K562 (cell line): Measurements from ENCODE around the gene CPNE2. TPM values are rescaled to one million over a fixed set of nuclear protein-coding genes. Genes with fewer than 3 reads are reported as not detected.

Source experiments
- ATAC-seq: fragments of 200-7000 bp; cut with Tn5 transposase; 3 replicates; pipeline ENCODE4 v1.9.1; 2020; ENCODE audit warnings: moderate library complexity
- BruUV-seq: library from RNA; stranded (reverse); fragments of 400-500 nt; replicated peaks from 2 replicates; lab custom pipeline; 2021; lab: Mats Ljungman, UMichigan
- CTCF ChIA-PET: fragments of 300-600 bp; formaldehyde crosslinking; extraction: SDS; loops from one replicate; lab custom pipeline; 2021; ENCODE audit warnings: low intra/inter-chr PET ratio; lab: Yijun Ruan, JAX
- POLR2A ChIA-PET: fragments of 300-600, 350-650 bp; sonication (Branson Sonifier 250); formaldehyde crosslinking; extraction: SDS; loops from one replicate; lab custom pipeline; 2021; ENCODE audit warnings: antibody characterized with exemption, inconsistent platforms; lab: Yijun Ruan, JAX
- DNase-seq, 4 experiments: peaks; one replicate each; pipeline versions ENCODE4 v3.0.0 to v3.0.0-alpha.2; 2011 to 2018; ENCODE audit warnings: low spot score in 3 of 4, mixed read lengths in 3 of 4; ENCODE audit errors: extremely low read depth in 1 of 4
- FAIRE-seq: peaks from 2 replicates; lab custom pipeline; 2011; peaks lifted over from hg19 to GRCh38; lab: Jason Lieb, UNC
- H2AFZ ChIP-seq: 2 replicates; pipeline ENCODE4 v1.6.0; 2011; ENCODE audit warnings: low read depth, low read length, control low read depth, inconsistent platforms
- H3K27ac ChIP-seq: fragments of 200-600 bp; 3 replicates; pipeline ENCODE4 v1.8.0; 2011; ENCODE audit warnings: low read depth, mild to moderate bottlenecking, control low read depth, inconsistent platforms, low read length, moderate library complexity, mixed read lengths; ENCODE audit errors: extremely low read depth
- H3K27me3 ChIP-seq, 2 experiments: fragments of 300-600 bp in 1 of 2; 2 replicates in 1 of 2; 3 replicates in 1 of 2; pipeline versions ENCODE4 v1.6.0 to v1.8.0; 2011; ENCODE audit warnings: inconsistent platforms in 2 of 2, low read length in 2 of 2, mild to moderate bottlenecking in 1 of 2, mixed read lengths in 1 of 2, moderate library complexity in 1 of 2; ENCODE audit not compliant: control insufficient read depth in 2 of 2, insufficient read depth in 2 of 2
- H3K36me3 ChIP-seq: fragments of 300-600 bp; 3 replicates; pipeline ENCODE4 v1.8.0; 2011; ENCODE audit warnings: mild to moderate bottlenecking, low read length, inconsistent platforms; ENCODE audit not compliant: control insufficient read depth, insufficient read depth
- H3K4me1 ChIP-seq, 2 experiments: fragments of 200-600 bp in 1 of 2; replicated peaks in 1 of 2; 2 replicates in 1 of 2; 3 replicates in 1 of 2; pipeline versions ENCODE4 v1.5.1 to v1.8.0; 2011; ENCODE audit warnings: inconsistent platforms in 2 of 2, low read length in 2 of 2, mild to moderate bottlenecking in 1 of 2, mixed read lengths in 1 of 2, moderate library complexity in 1 of 2; ENCODE audit not compliant: control insufficient read depth in 2 of 2, insufficient read depth in 2 of 2
- H3K4me2 ChIP-seq: 2 replicates; pipeline ENCODE4 v1.6.1; 2011; ENCODE audit warnings: low read length, control low read depth, inconsistent platforms, mixed read lengths; ENCODE audit not compliant: insufficient read depth
- H3K4me3 ChIP-seq: fragments of 200-600 bp; sonication (generic), shearing (Covaris generic); 2 replicates; pipeline ENCODE4 v1.5.1; 2016; ENCODE audit warnings: control low read depth, inconsistent platforms
- H3K79me2 ChIP-seq: fragments of 200-600 bp; 3 replicates; pipeline ENCODE4 v1.8.0; 2011; ENCODE audit warnings: low read length, inconsistent platforms; ENCODE audit not compliant: control insufficient read depth, insufficient read depth
- H3K9ac ChIP-seq, 2 experiments: 2 replicates each; pipeline versions ENCODE4 v1.6.0 to v1.6.1; 2011; ENCODE audit warnings: low read depth in 2 of 2, low read length in 2 of 2, control low read depth in 1 of 2, inconsistent platforms in 1 of 2, mild to moderate bottlenecking in 1 of 2, mixed read lengths in 1 of 2; ENCODE audit not compliant: insufficient read depth in 1 of 2
- H3K9me1 ChIP-seq: one replicate; pipeline ENCODE4 v1.6.0; 2011; ENCODE audit warnings: inconsistent platforms, mild to moderate bottlenecking, low read length, moderate library complexity; ENCODE audit not compliant: control insufficient read depth, insufficient read depth
- H3K9me3 ChIP-seq: replicated peaks from 2 replicates; pipeline ENCODE4 v1.5.1; 2011; ENCODE audit warnings: low read depth, low read length, inconsistent platforms; ENCODE audit not compliant: control insufficient read depth, insufficient read depth
- H4K20me1 ChIP-seq: replicated peaks from 2 replicates; pipeline ENCODE4 v1.6.1; 2011; ENCODE audit warnings: low read length, inconsistent platforms, mixed read lengths; ENCODE audit not compliant: control insufficient read depth, insufficient read depth
- KHSRP ChIP-seq: fragments of 450-650 bp; IDR thresholded peaks from 2 replicates; pipeline ENCODE4 v1.6.1; 2017
- NR2F6 ChIP-seq: fragments of 450-650 bp; formaldehyde crosslinking; IDR thresholded peaks from 2 replicates; pipeline ENCODE4 v1.4.0; 2020; ENCODE audit warnings: mild to moderate bottlenecking
- RBM25 ChIP-seq: fragments of 200-400 bp; formaldehyde crosslinking; IDR thresholded peaks from 2 replicates; pipeline ENCODE4 v1.6.1; 2018; ENCODE audit warnings: low read length, low read depth, moderate library complexity; ENCODE audit not compliant: severe bottlenecking
- STAT5A ChIP-seq: IDR thresholded peaks from 2 replicates; pipeline ENCODE4 v1.6.1; 2012; ENCODE audit warnings: low read length, inconsistent platforms, borderline replicate concordance
- SUPT5H ChIP-seq: fragments of 450-650 bp; IDR thresholded peaks from 2 replicates; pipeline ENCODE4 v1.6.1; 2016
- TCF7 ChIP-seq: sonication (generic); IDR thresholded peaks from 2 replicates; pipeline ENCODE4 v1.6.1; 2016; ENCODE audit warnings: antibody characterized with exemption, borderline replicate concordance
- WGBS: fragments of 100-300 bp; shearing (Covaris generic); methylation state at CpG from one replicate; pipeline ENCODE4 v1.1.6; 2016; ENCODE audit warnings: low coverage, mixed read lengths; ENCODE audit not compliant: insufficient coverage; ENCODE audit errors: missing lambda C conversion rate; 5-methylcytosine and 5-hydroxymethylcytosine counted together
- in situ Hi-C: fragments of 300-500 bp; cut with MboI; formaldehyde crosslinking; loops from 4 replicates; pipeline ENCODE4 v1.15.0; 2018; ENCODE audit warnings: inconsistent platforms, mixed read lengths
- intact Hi-C: fragments of 100-400 bp; cut with micrococcal nuclease; formaldehyde crosslinking; loops from 2 replicates; pipeline ENCODE4 v1.14.2; 2022
- polyA plus RNA-seq, 8 experiments: library from polyadenylated mRNA; depleted of rRNA in 4 of 8; stranded (reverse) in 5 of 8; unstranded in 3 of 8; fragments of >200 nt; fragmentation: Nextera tagmentation in 2 of 8; fragmentation: Illumina TruSeq in 1 of 8; extraction: Ambion mirVana in 2 of 8; extraction: Trizol in 1 of 8; gene quantifications; 2 replicates each; pipeline versions ENCODE4 v1.2.1 to v1.2.3, GENCODE V29; 2011 to 2014; ENCODE audit warnings: inconsistent platforms in 1 of 8, missing spikeins in 1 of 8
- total RNA-seq, 7 experiments: library from RNA; depleted of rRNA in 6 of 7; stranded (reverse); fragments of >200 nt in 6 of 7; fragmentation: Illumina TruSeq in 2 of 7; extraction: Trizol in 2 of 7; gene quantifications; 2 replicates each; pipeline versions ENCODE4 v1.2.1 to v1.2.3, GENCODE V29; 2011 to 2021; ENCODE audit warnings: low replicate concordance in 1 of 7

The CPNE2 gene
- total and polyA plus RNA-seq, 9 of the 15 experiments (the other 6 are each of a cell fraction or from before 2014, with no cell fraction given), result 3.0 to 13.9 (median 8.6) TPM

DNA sequence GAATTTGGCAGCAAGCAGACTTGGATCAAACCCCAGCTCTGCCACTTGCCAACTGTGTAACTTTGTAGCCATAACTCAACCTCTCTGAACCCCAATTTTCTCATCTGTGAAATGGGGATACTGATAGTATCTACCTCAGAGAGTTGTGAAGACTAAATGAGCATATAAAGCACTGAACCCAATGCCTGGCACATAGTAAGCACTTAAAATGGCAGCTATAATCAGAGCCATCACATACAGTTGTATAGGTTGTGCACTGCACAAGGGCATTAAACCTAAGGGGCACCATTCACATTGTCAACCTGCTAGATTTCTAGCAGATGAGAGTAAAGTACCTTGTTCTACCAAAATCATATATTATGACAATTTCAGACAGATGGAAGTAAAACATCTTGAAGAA is 10.6 kb upstream of the CPNE2 start:
- FAIRE-seq (no peak), DNase-seq (no peak), ATAC-seq (no peak)
- Histone ChIP-seq H2AFZ (no peak overlapping the region), H3K9me3 (no peaks in the 10 kb centered on the region), H4K20me1 (peaks cover 4% of the 10 kb centered on the region; the same call in 1 of the 2 replicates), H3K36me3 (no peaks in the 10 kb centered on the region), H3K4me1 (no peaks in the 10 kb centered on the region; a peak in 1 of 5 replicates), H3K27ac (no peak overlapping the region), H3K27me3 (peaks cover 7 to 47% of the 10 kb centered on the region in 2 experiments; a peak in 4 of 5 replicates), H3K9ac (no peak overlapping the region), H3K4me2 (no peak overlapping the region), H3K4me3 (no peak overlapping the region), H3K79me2 (no peaks in the 10 kb centered on the region), H3K9me1 (no peaks in the 10 kb centered on the region)
- in situ Hi-C loops, result loop anchor here (10.0 kb wide), 1 partner anchor 333 kb away; no protein-coding TSS in a partner anchor
- peak; percentile 60 for TF ChIP-seq RBM25
- no peak for TF ChIP-seq KHSRP
- TF ChIP-seq SUPT5H, result no peak
- BruUV-seq, result no TSS peak
- POLR2A ChIA-PET, result interaction anchor here (0.6 to 2.1 kb wide), 4 partner anchors 10 to 441 kb away, joined by 3 to 7 read pairs (median 4); partner anchors contain the start of gene CPNE2
- intact Hi-C loops, result loop anchor here (5.0 to 10.0 kb wide), 2 partner anchors 336 to 433 kb away; no protein-coding TSS in a partner anchor
- CTCF ChIA-PET, result no interaction called here

DNA sequence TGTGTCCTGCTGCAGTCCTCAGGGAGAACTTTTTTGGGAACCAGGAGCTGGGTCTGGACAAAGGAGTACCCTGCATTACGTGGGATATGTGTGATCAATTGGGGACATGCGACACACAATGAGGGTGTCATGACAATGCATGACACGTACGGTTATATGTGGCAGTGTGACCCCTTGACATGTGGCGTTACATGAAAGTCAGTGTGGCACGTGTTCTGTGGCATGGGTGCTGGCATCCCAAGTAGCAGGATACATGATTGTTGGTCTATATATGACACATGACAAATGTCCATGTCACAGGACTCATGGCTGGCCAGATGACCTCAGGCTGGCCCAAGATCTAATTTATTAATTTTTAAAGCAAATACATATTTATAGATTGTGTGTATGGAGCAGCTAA is 9.7 kb upstream of the CPNE2 start:
- POLR2A ChIA-PET, result interaction anchor here (0.6 to 2.1 kb wide), 3 partner anchors 9 to 210 kb away, joined by 3 to 7 read pairs (median 4); partner anchors contain the start of gene CPNE2
- Histone ChIP-seq H3K36me3 (no peaks in the 10 kb centered on the region), H3K9me3 (no peaks in the 10 kb centered on the region), H3K27ac (no peak overlapping the region), H3K4me3 (no peak overlapping the region), H3K9me1 (no peaks in the 10 kb centered on the region), H3K9ac (no peak overlapping the region), H3K4me1 (no peaks in the 10 kb centered on the region; a peak in 1 of 5 replicates), H4K20me1 (peaks cover 4% of the 10 kb centered on the region; the same call in 1 of the 2 replicates), H3K4me2 (no peak overlapping the region), H3K27me3 (peaks cover 9 to 38% of the 10 kb centered on the region in 2 experiments; a peak in 4 of 5 replicates), H3K79me2 (no peaks in the 10 kb centered on the region), H2AFZ (no peak overlapping the region)
- no TSS peak for BruUV-seq
- CTCF ChIA-PET, result interaction anchor here (1.4 to 4.2 kb wide), 2 partner anchors 85 to 340 kb away, joined by 5 to 34 read pairs; no protein-coding TSS in a partner anchor
- ATAC-seq (no peak), FAIRE-seq (no peak), DNase-seq (no peak)
- 4% methylated on average over 6 of the region's 6 CpGs for WGBS
- no peak for TF ChIP-seq TCF7
- no peak for TF ChIP-seq NR2F6
- no peak for TF ChIP-seq STAT5A
- in situ Hi-C loops (loop anchor here (10.0 kb wide), 1 partner anchor 332 kb away; no protein-coding TSS in a partner anchor), intact Hi-C loops (loop anchor here (5.0 to 10.0 kb wide), 2 partner anchors 335 to 432 kb away; no protein-coding TSS in a partner anchor)
